OCI-LY1 (cell line): ENCODE data around the gene RAB11FIP4.

Source experiments
- H2AFZ ChIP-seq: fragments of 200-600 bp; sonication (generic), shearing (Covaris generic); 2 replicates; pipeline ENCODE4 v1.6.0; 2014; ENCODE audit warnings: antibody characterized with exemption, mild to moderate bottlenecking, low read length
- H3F3A ChIP-seq: fragments of 200-600 bp; sonication (generic), shearing (Covaris generic); 2 replicates; pipeline ENCODE4 v1.6.0; 2014; ENCODE audit warnings: mild to moderate bottlenecking, antibody characterized with exemption, low read length, moderate library complexity; ENCODE audit not compliant: insufficient read depth
- H3K27ac ChIP-seq: fragments of 200-600 bp; sonication (generic); 2 replicates; pipeline ENCODE4 v1.5.1; 2014; ENCODE audit warnings: low read length, mixed run types, mild to moderate bottlenecking, low read depth; ENCODE audit not compliant: poor library complexity, severe bottlenecking
- H3K27me3 ChIP-seq: fragments of 200-600 bp; sonication (generic); 2 replicates; pipeline ENCODE4 v1.6.0; 2014; ENCODE audit warnings: antibody characterized with exemption, mild to moderate bottlenecking, low read length, moderate library complexity; ENCODE audit not compliant: insufficient read depth
- H3K36me3 ChIP-seq: fragments of 200-600 bp; sonication (generic); 2 replicates; pipeline ENCODE4 v1.6.1; 2014; ENCODE audit warnings: mild to moderate bottlenecking, antibody characterized with exemption, low read length, moderate library complexity, mixed read lengths; ENCODE audit not compliant: insufficient read depth
- H3K4me1 ChIP-seq: fragments of 200-600 bp; sonication (generic); 2 replicates; pipeline ENCODE4 v1.5.1; 2014; ENCODE audit warnings: mild to moderate bottlenecking, low read length, moderate library complexity; ENCODE audit not compliant: insufficient read depth, severe bottlenecking
- H3K4me2 ChIP-seq: fragments of 200-600 bp; sonication (generic), shearing (Covaris generic); 2 replicates; pipeline ENCODE4 v1.6.1; 2014; ENCODE audit warnings: low read length
- H3K4me3 ChIP-seq: fragments of 200-600 bp; sonication (generic); 2 replicates; pipeline ENCODE4 v1.5.1; 2014; ENCODE audit warnings: low read length, low read depth, mild to moderate bottlenecking, mixed read lengths; ENCODE audit not compliant: poor library complexity, severe bottlenecking
- H3K79me2 ChIP-seq: fragments of 200-600 bp; shearing (Covaris generic); 2 replicates; pipeline ENCODE4 v1.6.1; 2016; ENCODE audit warnings: mixed run types, low read length, mixed read lengths; ENCODE audit not compliant: insufficient read depth
- H3K9ac ChIP-seq: fragments of 200-600 bp; sonication (generic), shearing (Covaris generic); 2 replicates; pipeline ENCODE4 v1.6.1; 2014; ENCODE audit warnings: mild to moderate bottlenecking, low read length, mixed read lengths
- H3K9me2 ChIP-seq: fragments of 200-600 bp; sonication (generic), shearing (Covaris generic); 2 replicates; pipeline ENCODE4 v1.6.1; 2014; ENCODE audit warnings: low read depth, mild to moderate bottlenecking, low read length, mixed read lengths
- H3K9me3 ChIP-seq: fragments of 200-600 bp; shearing (Covaris generic); 2 replicates; pipeline ENCODE4 v1.6.1; 2014; ENCODE audit warnings: low read length, mixed read lengths
- H4K20me1 ChIP-seq: fragments of 200-600 bp; sonication (generic), shearing (Covaris generic); 2 replicates; pipeline ENCODE4 v1.6.0; 2016; ENCODE audit warnings: mild to moderate bottlenecking, low read length; ENCODE audit not compliant: insufficient read depth
- CTCF ChIP-seq: fragments of 200-600 bp; sonication (generic), shearing (Covaris generic); IDR thresholded peaks from 2 replicates; pipeline ENCODE4 v1.5.1; 2017; ENCODE audit warnings: mild to moderate bottlenecking, antibody characterized with exemption, low read length, moderate library complexity, mixed read lengths
- EZH2 ChIP-seq: fragments of 200-600 bp; sonication (generic), shearing (Covaris generic); IDR thresholded peaks from 2 replicates; pipeline ENCODE4 v1.8.0; 2017; ENCODE audit warnings: borderline replicate concordance, mixed run types, mild to moderate bottlenecking, antibody characterized with exemption, low read length, moderate library complexity, mixed read lengths

The RAB11FIP4 gene

GRCh38 chr17:31509095-31509804 is 117.8 kb downstream of the RAB11FIP4 start:
- H4K20me1 ChIP-seq: no peaks in the 10 kb centered on the region
- H3K4me1 ChIP-seq: peaks cover 30% of the 10 kb centered on the region
- peak overlapping the region; percentile 40 for H3K4me3 ChIP-seq
- H3K9me3 ChIP-seq: no peaks in the 10 kb centered on the region
- no peaks in the 10 kb centered on the region for H3K79me2 ChIP-seq
- H3K27ac ChIP-seq: peak overlapping the region; percentile 76
- no peaks in the 10 kb centered on the region for H3K36me3 ChIP-seq
- no peak overlapping the region for H2AFZ ChIP-seq
- no peaks in the 10 kb centered on the region for H3F3A ChIP-seq
- H3K9ac ChIP-seq: peak overlapping the region; percentile 49; the same call in 1 of the 2 replicates
- H3K9me2 ChIP-seq: no peaks in the 10 kb centered on the region
- H3K27me3 ChIP-seq: no peaks in the 10 kb centered on the region
- TF ChIP-seq CTCF (no peak), EZH2 (no peak)
- H3K4me2 ChIP-seq: peak overlapping the region; percentile 61

GRCh38 chr17:31509805-31510177 is 118.3 kb downstream of the RAB11FIP4 start:
- no peak overlapping the region for H2AFZ ChIP-seq
- H3K4me1 ChIP-seq: peaks cover 30% of the 10 kb centered on the region
- no peaks in the 10 kb centered on the region for H3K27me3 ChIP-seq
- H3K9me3 ChIP-seq: no peaks in the 10 kb centered on the region
- TF ChIP-seq CTCF (no peak), EZH2 (no peak)
- H3K36me3 ChIP-seq: no peaks in the 10 kb centered on the region
- H3K27ac ChIP-seq: peak overlapping the region; percentile 76
- H3K4me2 ChIP-seq: peak overlapping the region; percentile 61
- no peaks in the 10 kb centered on the region for H3F3A ChIP-seq
- H3K9me2 ChIP-seq: no peaks in the 10 kb centered on the region
- H3K9ac ChIP-seq: peak overlapping the region; percentile 49; the same call in 1 of the 2 replicates
- no peaks in the 10 kb centered on the region for H4K20me1 ChIP-seq
- H3K79me2 ChIP-seq: no peaks in the 10 kb centered on the region
- H3K4me3 ChIP-seq: peak overlapping the region; percentile 40

- Histone ChIP-seq H3F3A (no peaks in the 10 kb centered on the region), H3K9me3 (no peaks in the 10 kb centered on the region), H3K4me2 (peak overlapping the region; percentile 61; the same call in 1 of the 2 replicates), H3K9me2 (no peaks in the 10 kb centered on the region), H3K36me3 (no peaks in the 10 kb centered on the region), H3K27me3 (no peaks in the 10 kb centered on the region), H3K4me3 (peak overlapping the region; percentile 40), H2AFZ (no peak overlapping the region), H3K79me2 (no peaks in the 10 kb centered on the region), H3K27ac (peak overlapping the region; percentile 76), H3K9ac (peak overlapping the region; percentile 49; the same call in 1 of the 2 replicates), H3K4me1 (peaks cover 30% of the 10 kb centered on the region), H4K20me1 (no peaks in the 10 kb centered on the region)
- no peak for TF ChIP-seq EZH2
- no peak for TF ChIP-seq CTCF
These were observed 119.1 kb downstream of the RAB11FIP4 start for GRCh38 chr17:31510308-31511194.
